Measurements from ENCODE around the gene CXCR1. TPM values are rescaled to one million over a fixed set of nuclear protein-coding genes. Genes with fewer than 3 reads are reported as not detected.

The CXCR1 gene
- total RNA-seq (2021): not detected in 2 replicates
- long read RNA-seq: 0 reads

DNA sequence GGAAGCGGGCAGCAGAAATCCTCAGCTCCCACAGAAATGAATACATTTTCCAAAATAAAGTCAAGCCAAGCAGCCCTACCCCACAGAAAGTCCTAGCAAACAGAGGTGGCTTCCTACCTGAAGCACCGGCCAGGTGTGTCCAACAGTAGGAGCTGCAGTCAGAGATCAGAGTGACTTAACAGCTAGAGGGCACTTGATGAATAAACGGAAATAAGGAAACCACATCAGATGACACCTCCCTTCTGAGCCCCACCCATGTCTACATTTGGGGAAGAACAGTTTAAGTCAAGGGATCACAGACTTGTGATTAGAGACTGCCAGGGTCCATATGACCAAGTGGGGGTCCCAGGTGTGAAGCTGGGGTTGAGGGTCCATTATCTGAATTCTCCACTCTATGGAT is at the start of gene CXCR1:
Gene CXCR1 (minus strand): TSS at position 172 of the 400 bp plus-strand sequence. CDS start 1,751 bp downstream, outside the sequence.
- no peak within 1 kb of the TSS for H3K14ac ChIP-seq (ENCODE audit: insufficient read depth, low read length)
- no peaks in the 10 kb centered on the region for H3K79me1 ChIP-seq (ENCODE audit: insufficient read depth, low read depth, low read length, poor library complexity, severe bottlenecking)
- H3K9me3 Mint-ChIP-seq: no peaks in the 10 kb centered on the region; a peak in 2 of 5 replicates
- H4K20me1 ChIP-seq (ENCODE audit: control insufficient read depth, insufficient read depth, insufficient read length): no peaks in the 10 kb centered on the region
- H4K5ac ChIP-seq (ENCODE audit: insufficient read length, low read depth, low read length): no peak within 1 kb of the TSS
- peaks cover 24% of the 10 kb centered on the region for H3K27me3 Mint-ChIP-seq (ENCODE audit: low read depth)
- no peak within 1 kb of the TSS for H3T11ph ChIP-seq (ENCODE audit: low read length)
- H2BK15ac ChIP-seq (ENCODE audit: low read depth, low read length): no peak within 1 kb of the TSS
- no peaks in the 10 kb centered on the region for H3K79me2 ChIP-seq (ENCODE audit: insufficient read depth, low read length)
- H2BK5ac ChIP-seq (ENCODE audit: insufficient read length, low read length): no peak within 1 kb of the TSS
- no peaks in the 10 kb centered on the region for H3K23me2 ChIP-seq (ENCODE audit: insufficient read length, low read depth, low read length, poor library complexity, severe bottlenecking)
- H3K23ac ChIP-seq (ENCODE audit: insufficient read length, low read depth, low read length): no peak within 1 kb of the TSS
- TF ChIP-seq, protein P1, sequence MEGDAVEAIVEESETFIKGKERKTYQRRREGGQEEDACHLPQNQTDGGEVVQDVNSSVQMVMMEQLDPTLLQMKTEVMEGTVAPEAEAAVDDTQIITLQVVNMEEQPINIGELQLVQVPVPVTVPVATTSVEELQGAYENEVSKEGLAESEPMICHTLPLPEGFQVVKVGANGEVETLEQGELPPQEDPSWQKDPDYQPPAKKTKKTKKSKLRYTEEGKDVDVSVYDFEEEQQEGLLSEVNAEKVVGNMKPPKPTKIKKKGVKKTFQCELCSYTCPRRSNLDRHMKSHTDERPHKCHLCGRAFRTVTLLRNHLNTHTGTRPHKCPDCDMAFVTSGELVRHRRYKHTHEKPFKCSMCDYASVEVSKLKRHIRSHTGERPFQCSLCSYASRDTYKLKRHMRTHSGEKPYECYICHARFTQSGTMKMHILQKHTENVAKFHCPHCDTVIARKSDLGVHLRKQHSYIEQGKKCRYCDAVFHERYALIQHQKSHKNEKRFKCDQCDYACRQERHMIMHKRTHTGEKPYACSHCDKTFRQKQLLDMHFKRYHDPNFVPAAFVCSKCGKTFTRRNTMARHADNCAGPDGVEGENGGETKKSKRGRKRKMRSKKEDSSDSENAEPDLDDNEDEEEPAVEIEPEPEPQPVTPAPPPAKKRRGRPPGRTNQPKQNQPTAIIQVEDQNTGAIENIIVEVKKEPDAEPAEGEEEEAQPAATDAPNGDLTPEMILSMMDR (conservative IDR thresholded peaks at IDR 0.05): no peak
- H2BK20ac ChIP-seq (ENCODE audit: low read depth, low read length, poor library complexity, severe bottlenecking): no peak within 1 kb of the TSS
- no peak within 1 kb of the TSS for H2AK5ac ChIP-seq (ENCODE audit: insufficient read length, low read length)
- no peaks in the 10 kb centered on the region for H3K9me3 ChIP-seq (ENCODE audit: control insufficient read depth, low read depth, low read length)
- H3K4me3 Mint-ChIP-seq: no peak within 1 kb of the TSS
- WGBS (ENCODE audit: extremely low coverage, insufficient read length, low lambda C conversion rate): no CpG with 5 or more reads among the region's 3 CpGs
- no peaks in the 10 kb centered on the region for H3K36me3 Mint-ChIP-seq (ENCODE audit: insufficient read depth in 1 of 3, low read depth in 3 of 3)
- peaks cover 6 to 12% of the 10 kb centered on the region in 2 experiments for H3K4me1 Mint-ChIP-seq
- H3K27ac Mint-ChIP-seq: peak within 1 kb of the TSS in 1 of 3 experiments; percentile 32; a peak in 1 of 7 replicates
- H3K4ac ChIP-seq (ENCODE audit: low read depth, low read length): no peak within 1 kb of the TSS
- no peak within 1 kb of the TSS for H4K8ac ChIP-seq (replicated peaks; ENCODE audit: insufficient read length, low read depth, low read length)
- H3K27me3 ChIP-seq (ENCODE audit: insufficient read depth, low read length): no peaks in the 10 kb centered on the region
- H2BK120ac ChIP-seq (ENCODE audit: low read depth, low read length, poor library complexity, severe bottlenecking): no peak within 1 kb of the TSS
- no peak within 1 kb of the TSS for H3K9ac ChIP-seq (ENCODE audit: extremely low read depth, insufficient read length, low read length)
- no peak for DNase-seq
- no peak within 1 kb of the TSS for H2BK12ac ChIP-seq (ENCODE audit: insufficient read length, low read depth, low read length)
- H3K27ac ChIP-seq (ENCODE audit: insufficient read length, low read depth, low read length): no peak within 1 kb of the TSS
- no peak within 1 kb of the TSS for H3K4me2 ChIP-seq (ENCODE audit: insufficient read depth, insufficient read length, low read length)
- no peak within 1 kb of the TSS for H4K91ac ChIP-seq (ENCODE audit: insufficient read length, low read depth, low read length)
- no peak within 1 kb of the TSS for H3K56ac ChIP-seq (ENCODE audit: insufficient read length, low read depth, low read length)
- no peak within 1 kb of the TSS for H2AFZ ChIP-seq (ENCODE audit: low read length)
- H3K4me1 ChIP-seq (ENCODE audit: insufficient read depth, low read length): peaks cover 2% of the 10 kb centered on the region; the same call in 1 of the 2 replicates
- no peak within 1 kb of the TSS for H3K18ac ChIP-seq (ENCODE audit: insufficient read length, low read depth, low read length)

Measured in H9 (cell line).